NCI-H2171 treated with DMSO at 0.1 percent for 48 hours (cell line): ENCODE measurements around the gene P3H2.
A peak's percentile ranks its signal among the peaks of the same experiment; 100 is the strongest.

Experiments used
- DNase-seq: peaks from one replicate; lab custom pipeline; 2025; lab: John Stamatoyannopoulos, UW

Gene P3H2

DNA sequence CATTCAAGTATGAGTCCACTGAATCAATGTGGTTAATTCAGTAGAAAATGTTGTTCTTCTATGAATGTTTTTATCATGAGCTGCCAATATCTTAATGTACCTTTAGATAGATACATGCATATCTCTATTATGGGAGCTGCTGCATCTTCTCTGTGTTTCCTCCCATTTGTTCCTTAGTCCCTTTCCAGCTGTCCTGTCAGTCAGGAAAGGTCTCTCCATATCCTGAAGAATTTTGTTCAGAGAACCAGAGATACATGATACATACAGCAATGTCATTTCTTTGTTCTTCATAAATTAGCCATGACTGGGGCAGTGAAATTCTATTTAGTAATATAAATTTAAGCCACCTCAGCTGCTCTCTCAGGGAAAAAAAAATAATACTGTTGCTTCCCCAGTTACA lies 103.7 kb downstream of the P3H2 start:
- DNase-seq: no peak

DNA sequence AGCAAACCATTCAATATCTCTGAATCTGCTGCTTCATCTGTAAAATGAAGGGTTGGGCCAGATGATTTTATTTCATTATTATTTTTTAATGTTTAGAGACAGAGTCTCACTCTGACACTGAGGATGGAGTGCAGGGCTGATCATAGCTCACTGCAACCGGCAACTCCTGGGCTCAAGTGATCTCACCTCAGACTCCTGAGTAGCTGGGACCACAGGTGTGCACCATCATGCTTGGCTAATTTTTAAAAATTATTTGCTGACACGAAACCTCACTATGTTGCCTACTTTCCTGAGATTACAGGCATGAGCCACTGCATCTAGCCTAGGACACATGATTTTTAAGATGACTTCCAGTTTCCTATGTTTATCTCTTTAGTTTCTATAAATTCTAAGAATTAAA lies 105.8 kb downstream of the P3H2 start:
- DNase-seq: peak; percentile 19

- DNase-seq: no peak
Measured at GRCh38 chr3:190013943-190014924, 106.5 kb downstream of the P3H2 start.

- DNase-seq: no peak
Measured at GRCh38 chr3:190012784-190013183, 107.9 kb downstream of the P3H2 start.

DNA sequence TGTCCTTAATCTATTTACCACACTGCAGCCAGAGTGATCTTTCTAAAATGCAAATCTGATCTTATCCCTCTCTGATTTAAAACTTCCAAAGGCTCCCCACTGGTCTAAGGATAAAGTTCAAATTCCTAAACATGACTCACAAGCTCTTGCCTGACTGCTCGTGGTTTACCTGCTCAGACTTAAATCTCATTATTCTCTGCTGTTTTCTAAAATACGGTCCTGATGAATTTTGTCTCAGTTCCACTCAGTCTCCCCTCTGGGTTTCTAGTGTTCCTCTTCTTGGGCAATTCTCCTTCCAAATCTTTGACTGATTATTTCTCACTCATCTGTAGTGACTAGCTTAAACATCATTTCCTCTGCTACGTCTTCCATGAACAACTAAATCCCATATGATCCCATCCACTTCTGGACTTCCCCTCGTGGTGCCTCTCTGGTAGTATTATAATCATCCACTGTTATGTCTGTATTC lies 108.3 kb downstream of the P3H2 start:
- no peak for DNase-seq

DNA sequence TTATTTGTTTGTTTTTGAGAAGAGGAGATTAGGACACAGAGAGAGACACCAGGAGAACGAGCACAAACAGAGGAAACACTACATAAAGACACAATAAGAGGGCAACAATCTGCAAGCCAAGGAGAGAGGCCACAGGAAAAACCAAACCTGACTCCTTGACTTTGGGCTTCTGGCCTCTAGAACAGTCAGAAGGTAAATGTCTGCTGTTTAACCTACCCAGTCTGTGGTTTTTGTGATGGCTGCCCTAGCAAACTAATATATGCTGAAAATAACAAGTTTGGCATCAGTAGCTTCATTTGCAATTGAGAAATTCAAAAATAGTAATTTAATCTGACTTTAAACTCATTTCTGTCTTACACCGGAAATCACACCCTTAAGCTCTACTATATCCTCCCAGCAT lies 110.2 kb downstream of the P3H2 start:
- no peak for DNase-seq

DNA sequence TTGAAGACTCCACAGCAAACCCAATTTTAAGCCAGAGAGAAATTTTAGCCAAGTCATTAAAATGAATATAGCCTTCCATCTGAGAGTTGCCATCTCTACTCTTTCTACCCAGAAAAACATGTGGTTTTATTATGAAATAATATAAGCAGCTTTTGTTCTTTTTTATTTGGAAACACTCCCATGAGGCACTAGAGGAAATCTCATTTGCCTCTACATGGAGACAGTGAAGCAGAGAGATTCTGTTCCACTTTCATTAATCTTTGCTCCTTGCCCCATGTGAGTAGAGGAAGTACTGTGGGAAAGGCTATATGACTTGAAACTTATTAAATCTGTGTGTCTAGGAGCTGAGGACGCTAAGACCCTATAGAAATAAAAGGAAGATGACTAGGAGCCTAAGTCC lies 111.1 kb downstream of the P3H2 start:
- no peak for DNase-seq

DNA sequence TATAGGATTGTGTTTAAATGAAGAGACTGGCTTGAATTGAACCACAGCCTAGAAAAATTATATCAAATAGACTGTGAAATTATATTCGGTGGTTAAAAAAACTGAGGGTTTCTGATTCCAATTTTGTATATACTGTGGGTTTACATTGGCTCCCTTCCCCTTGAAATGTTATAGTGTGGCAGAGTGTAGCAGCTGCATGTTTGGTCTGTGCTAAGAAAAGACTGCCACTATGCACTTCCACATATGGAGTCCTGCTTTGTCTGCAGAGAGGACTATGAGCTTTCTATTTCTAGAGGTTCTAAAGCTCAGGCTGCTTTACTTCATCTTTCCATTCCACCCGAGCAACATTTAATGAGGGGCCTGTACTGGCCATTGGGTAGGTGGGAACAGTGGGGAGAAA lies 112.3 kb downstream of the P3H2 start:
- no peak for DNase-seq

DNA sequence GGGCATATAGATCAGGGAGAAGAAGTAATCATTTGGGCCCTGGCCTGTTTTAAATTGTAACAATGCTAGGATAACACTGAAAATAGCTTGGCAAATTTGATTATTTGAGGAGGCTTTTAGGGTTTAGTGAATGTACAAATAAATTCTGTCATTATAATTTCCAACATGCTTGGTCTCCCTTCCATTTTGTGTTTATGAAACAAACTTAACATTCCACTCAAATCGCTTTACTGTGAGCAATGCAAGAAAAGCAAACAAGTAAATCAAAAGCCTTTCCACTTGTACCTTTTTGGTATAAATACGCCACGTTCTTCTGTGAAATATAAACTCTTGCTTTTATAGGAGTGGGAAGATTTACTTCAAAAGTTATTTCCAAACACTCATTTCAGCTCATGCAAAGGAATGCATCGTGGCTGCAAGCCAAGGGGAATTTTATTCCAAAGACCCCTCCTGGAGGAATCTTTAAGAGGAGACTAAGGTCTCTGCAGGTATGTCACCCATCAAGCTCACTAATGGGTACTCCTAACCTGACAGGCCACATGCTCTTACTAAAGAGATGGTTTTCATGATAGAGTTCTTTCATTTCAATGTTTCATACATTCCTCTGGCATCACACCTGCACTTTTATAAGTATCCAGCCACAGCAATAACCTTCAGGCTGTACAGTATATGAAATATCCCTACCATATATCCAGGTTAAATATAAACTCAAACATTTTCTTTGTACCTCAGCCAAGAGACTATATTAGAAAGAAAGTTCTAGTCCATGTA lies 115.2 kb downstream of the P3H2 start:
- no peak for DNase-seq

DNA sequence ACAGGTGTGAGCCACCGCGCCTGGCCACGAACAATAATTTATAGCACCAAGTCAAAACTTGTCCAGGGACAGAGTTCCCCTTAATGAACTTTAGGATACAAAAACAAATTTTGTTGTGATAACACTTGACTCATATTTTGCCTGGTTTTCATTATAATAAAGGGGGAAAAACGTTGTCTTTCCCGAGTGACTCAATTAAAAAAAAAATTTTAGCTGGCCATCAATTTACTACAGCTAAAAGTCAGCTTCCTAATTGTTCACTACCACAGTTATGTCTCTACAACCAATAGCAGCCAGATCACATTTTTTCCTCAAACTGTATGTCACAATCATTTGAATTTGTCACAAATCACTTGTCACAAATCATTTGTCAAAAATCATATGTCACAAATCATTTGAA lies 116.0 kb downstream of the P3H2 start:
- DNase-seq: no peak

DNA sequence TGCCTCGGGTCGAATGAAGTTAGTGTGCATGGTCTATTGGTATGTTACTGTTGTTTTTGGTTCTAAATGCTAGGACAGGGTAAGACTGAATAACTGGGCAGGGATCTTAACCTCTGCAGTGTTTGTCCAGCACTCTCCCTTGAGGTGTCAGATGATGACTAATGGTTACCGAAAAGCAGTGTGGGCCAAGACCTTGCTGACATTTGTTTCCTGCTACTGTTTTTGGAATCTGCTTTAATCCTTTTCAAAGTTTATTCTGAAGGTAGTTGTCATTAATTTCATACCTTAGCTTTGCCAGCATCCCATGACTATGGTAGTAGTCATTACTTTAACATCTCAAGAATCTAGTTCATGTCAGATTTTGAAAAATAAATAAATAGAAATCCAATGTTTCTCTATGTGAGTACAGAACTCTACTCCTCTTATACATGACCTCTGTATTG lies 117.0 kb downstream of the P3H2 start:
- no peak for DNase-seq

DNA sequence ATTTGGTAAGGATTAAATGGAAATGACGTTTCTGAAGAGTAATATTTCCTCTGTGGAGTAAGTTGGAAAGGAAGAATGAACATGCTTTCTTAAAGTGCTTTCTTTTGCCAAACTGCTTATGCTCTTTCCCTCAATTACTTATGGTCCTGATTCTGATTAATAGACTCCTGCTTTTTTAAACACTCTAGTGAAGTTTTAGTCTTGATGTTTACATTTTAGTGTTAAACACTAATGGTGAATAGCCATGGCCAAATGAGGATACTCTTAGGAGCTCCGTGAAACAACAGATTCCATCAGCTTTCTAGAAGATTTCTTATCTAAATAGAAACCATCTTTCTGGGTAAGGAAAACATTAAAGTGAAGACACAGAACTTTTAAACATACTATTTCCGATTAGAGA lies 117.6 kb downstream of the P3H2 start:
- no peak for DNase-seq

- DNase-seq: peak; percentile 15
Measured at GRCh38 chr3:190001426-190001825, 119.3 kb downstream of the P3H2 start.

DNA sequence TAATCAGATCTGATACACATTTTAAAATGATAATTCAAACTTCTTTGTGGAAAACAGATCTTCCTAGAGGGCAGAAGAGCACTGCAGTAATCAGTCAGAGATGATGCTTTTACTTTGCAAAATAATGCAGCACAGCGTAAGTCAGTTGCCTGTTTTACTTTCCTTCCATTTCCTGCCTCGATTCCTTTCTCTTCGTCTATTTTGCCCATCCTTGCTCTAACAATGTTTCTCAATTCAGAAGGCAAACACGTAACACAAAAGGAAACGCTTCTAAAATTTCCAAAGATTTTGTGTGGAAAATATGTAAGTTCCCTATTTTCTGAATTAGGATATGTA lies 119.9 kb downstream of the P3H2 start:
- no peak for DNase-seq

- no peak for DNase-seq
Measured at GRCh38 chr3:190000187-190000860, 120.4 kb downstream of the P3H2 start.

GRCh38 chr3:189999718-190000117 lies 121.0 kb downstream of the P3H2 start:
- DNase-seq: no peak

- DNase-seq: peak; percentile 95
Measured at GRCh38 chr3:189995129-189995528, 125.6 kb downstream of the P3H2 start.

DNA sequence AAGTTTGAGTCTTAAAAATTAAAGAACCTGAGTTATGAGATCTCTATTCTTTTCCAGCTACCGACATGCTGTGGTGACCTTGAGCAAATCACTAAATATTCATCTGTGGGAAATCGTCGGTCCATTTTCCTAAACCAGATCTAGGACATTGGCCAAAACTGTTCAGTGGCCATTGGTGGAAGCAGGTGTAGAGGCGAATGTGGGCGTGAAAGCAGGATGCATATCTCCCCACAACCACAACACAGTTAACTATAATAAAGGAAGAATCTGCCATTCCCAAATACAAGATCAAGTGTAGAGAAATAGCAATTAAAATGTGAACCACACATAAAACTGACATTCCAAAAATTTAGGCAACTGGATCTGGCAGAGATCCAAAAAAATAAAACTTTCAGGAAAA lies 129.9 kb downstream of the P3H2 start:
- no peak for DNase-seq

GRCh38 chr3:189988854-189989253 lies 131.8 kb downstream of the P3H2 start:
- no peak for DNase-seq

GRCh38 chr3:189988322-189988721 lies 132.4 kb downstream of the P3H2 start:
- no peak for DNase-seq

GRCh38 chr3:189985948-189986347 lies 134.7 kb downstream of the P3H2 start:
- no peak for DNase-seq

DNA sequence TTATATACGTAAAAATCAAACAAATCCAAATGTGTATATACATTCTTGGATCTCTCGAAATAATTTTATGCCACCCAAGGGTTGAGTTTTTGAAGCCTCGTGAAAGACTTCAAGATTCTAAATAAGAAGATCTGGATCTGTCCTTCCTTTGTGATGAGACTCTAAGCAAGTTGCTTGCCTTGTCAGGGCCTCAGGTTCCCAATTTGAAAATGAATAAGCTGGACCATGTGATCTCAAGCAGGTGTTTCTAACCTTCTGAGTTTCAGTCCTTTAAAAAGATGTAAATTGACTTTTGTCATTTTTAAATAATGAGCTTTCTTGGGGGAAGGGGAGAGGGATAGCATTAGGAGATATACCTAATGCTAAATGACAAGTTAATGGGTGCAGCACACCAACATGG lies 137.1 kb downstream of the P3H2 start:
- no peak for DNase-seq
